Breast epithelium (tissue), 4 donors: ENCODE data around the gene PHPT1. TPM values are rescaled to one million over a fixed set of nuclear protein-coding genes. Genes with fewer than 3 reads are reported as not detected.

ENCODE experiments used
- DNase-seq, 2 donors: peaks; one replicate each; pipeline ENCODE4 v3.0.0-alpha.2; 2019; ENCODE audit warnings: low spot score in 2 of 2
- H3K27ac ChIP-seq, 2 donors: fragments of 200-600 bp; sonication (generic) in 1 of 2; one replicate each; pipeline ENCODE4 v1.5.1; 2016 to 2019; ENCODE audit warnings: mild to moderate bottlenecking in 1 of 2
- H3K27me3 ChIP-seq, 2 donors: fragments of 200-600 bp; sonication (generic) in 1 of 2; one replicate each; pipeline versions ENCODE4 v1.5.1 to v1.6.0; 2017 to 2019; ENCODE audit warnings: control low read depth in 1 of 2, mild to moderate bottlenecking in 1 of 2
- H3K36me3 ChIP-seq: fragments of 200-600 bp; one replicate; pipeline ENCODE4 v1.5.1; 2019
- H3K4me1 ChIP-seq, 2 donors: fragments of 200-600 bp; sonication (generic); one replicate each; pipeline ENCODE4 v1.5.1; 2016 to 2019; ENCODE audit warnings: control low read depth in 1 of 2
- H3K4me3 ChIP-seq, 3 donors: fragments of 200-600 bp; sonication (generic); 1 replicate in 2 of 3; 2 replicates in 1 of 3; pipeline ENCODE4 v1.5.1; 2016 to 2019; ENCODE audit warnings: mild to moderate bottlenecking in 3 of 3, moderate library complexity in 2 of 3
- H3K9me3 ChIP-seq, 2 donors: fragments of 200-600 bp; sonication (generic) in 1 of 2; one replicate each; pipeline ENCODE4 v1.5.1; 2016 to 2019; ENCODE audit warnings: control low read depth in 1 of 2
- CTCF ChIP-seq, 3 donors: fragments of 450-650 bp; IDR thresholded peaks; one replicate each; pipeline ENCODE4 v1.5.1; 2016 to 2017; ENCODE audit warnings: antibody characterized with exemption in 3 of 3, mild to moderate bottlenecking in 3 of 3, moderate library complexity in 3 of 3
- POLR2A ChIP-seq: fragments of 450-650 bp; IDR thresholded peaks from one replicate; pipeline ENCODE4 v1.6.1; 2016; ENCODE audit warnings: antibody characterized with exemption, mild to moderate bottlenecking, moderate library complexity
- POLR2AphosphoS5 ChIP-seq, 3 donors: sonication (generic); formaldehyde crosslinking; IDR thresholded peaks; one replicate each; pipeline ENCODE4 v1.6.1; 2017; ENCODE audit warnings: antibody characterized with exemption in 3 of 3
- intact Hi-C: fragments of 100-400 bp; cut with DNase I; formaldehyde crosslinking; loops from one replicate; pipeline ENCODE4 v1.15.1; 2023; ENCODE audit warnings: low total_unique reads
- total RNA-seq, 3 donors: library from RNA; depleted of rRNA; stranded (reverse); fragments of >200 nt; gene quantifications; one replicate each; pipeline ENCODE4 v1.1.0, GENCODE V29; 2016

PHPT1 gene
- total RNA-seq, 3 donors from 2014 or later, result 43.2 to 70.8 (median 52.5) TPM

- Histone ChIP-seq H3K27me3 (no peaks in the 10 kb centered on the region), H3K36me3 (no peaks in the 10 kb centered on the region), H3K4me3 (no peak overlapping the region), H3K4me1 (peaks cover 11 to 23% of the 10 kb centered on the region in 2 donors), H3K27ac (no peak overlapping the region), H3K9me3 (no peaks in the 10 kb centered on the region)
- intact Hi-C loops, result no loop called here
- no peak for DNase-seq
- TF ChIP-seq POLR2A (no peak), POLR2AphosphoS5 (IDR thresholded peaks at IDR 0.05) (no peak), CTCF (IDR thresholded peaks at IDR 0.05) (no peak)
Observed at GRCh38 chr9:136898483-136899100, 49.4 kb downstream of the PHPT1 start.

- no peak overlapping the region for H3K4me3 ChIP-seq
- intact Hi-C loops, result no loop called here
- H3K27ac ChIP-seq, result peak overlapping the region in 1 of 2 donors; percentile 91
- H3K27me3 ChIP-seq, result no peaks in the 10 kb centered on the region
- DNase-seq, result no peak
- H3K9me3 ChIP-seq, result no peaks in the 10 kb centered on the region
- TF ChIP-seq POLR2A (no peak), CTCF (IDR thresholded peaks at IDR 0.05) (no peak), POLR2AphosphoS5 (IDR thresholded peaks at IDR 0.05) (no peak)
- peaks cover 11 to 23% of the 10 kb centered on the region in 2 donors for H3K4me1 ChIP-seq
- no peaks in the 10 kb centered on the region for H3K36me3 ChIP-seq
Observed at GRCh38 chr9:136899196-136899595, 50.0 kb downstream of the PHPT1 start.

GRCh38 chr9:136900556-136900955 lies 51.3 kb downstream of the PHPT1 start:
- H3K4me3 ChIP-seq, result no peak overlapping the region
- H3K36me3 ChIP-seq, result no peaks in the 10 kb centered on the region
- H3K27me3 ChIP-seq, result no peaks in the 10 kb centered on the region
- intact Hi-C loops, result no loop called here
- H3K27ac ChIP-seq, result peak overlapping the region; percentile 91 to 93
- H3K9me3 ChIP-seq, result no peaks in the 10 kb centered on the region
- no peak for DNase-seq
- H3K4me1 ChIP-seq, result peaks cover 11 to 23% of the 10 kb centered on the region in 2 donors
- TF ChIP-seq CTCF (IDR thresholded peaks at IDR 0.05) (no peak), POLR2A (no peak), POLR2AphosphoS5 (IDR thresholded peaks at IDR 0.05) (no peak)

Other genes starting within 250 kb of the PHPT1 start
- 100 to 1,000 TPM in 1 of 3 donors, 10 to 100 TPM in 2; 48.9 to 138 (median 53.4) TPM for gene EGFL7, start 186.5 kb upstream of the PHPT1 start, total RNA-seq
- 100 to 1,000 TPM; 106 to 551 (median 110) TPM for gene AGPAT2, start 162.0 kb upstream of the PHPT1 start, total RNA-seq
- 1 to 10 TPM; 4.8 to 8.2 (median 5.6) TPM for gene DIPK1B, start 136.8 kb upstream of the PHPT1 start, total RNA-seq
- gene LCN10, start 106.5 kb upstream of the PHPT1 start, total RNA-seq, result 1 to 10 TPM in 2 of 3 donors, under 1 TPM in 1; 0.73 to 6.9 (median 6.7) TPM
- gene LCN6, start 100.9 kb upstream of the PHPT1 start, total RNA-seq, result 10 to 100 TPM in 1 of 3 donors, 1 to 10 TPM in 2; 4.1 to 12.2 (median 9.5) TPM
- gene LCN8, start 91.2 kb upstream of the PHPT1 start, total RNA-seq, result not detected
- gene LCN15, start 84.9 kb upstream of the PHPT1 start, total RNA-seq, result not detected
- 100 to 1,000 TPM in 2 of 3 donors, 10 to 100 TPM in 1; 85.8 to 121 (median 103) TPM for gene TMEM141, start 58.1 kb upstream of the PHPT1 start, total RNA-seq
- gene CCDC183, start 53.1 kb upstream of the PHPT1 start, total RNA-seq, result 1 to 10 TPM in 2 of 3 donors, under 1 TPM in 1; 0.64 to 5.7 (median 5.6) TPM
- 10 to 100 TPM; 38.2 to 51.5 (median 41.3) TPM for gene RABL6, start 41.5 kb upstream of the PHPT1 start, total RNA-seq
- 1 to 10 TPM; 1.0 to 2.3 (median 1.1) TPM for gene AJM1, start 6.9 kb upstream of the PHPT1 start, total RNA-seq
- 1 to 10 TPM in 2 of 3 donors, under 1 TPM in 1; 0.64 to 5.6 (median 3.4) TPM for gene MAMDC4, start 2.9 kb downstream of the PHPT1 start, total RNA-seq
- gene EDF1, start 16.9 kb downstream of the PHPT1 start, total RNA-seq, result 100 to 1,000 TPM; 334 to 365 (median 365) TPM
- gene TRAF2, start 37.1 kb downstream of the PHPT1 start, total RNA-seq, result 1 to 10 TPM; 3.4 to 8.9 (median 8.5) TPM
- gene FBXW5, start 95.3 kb downstream of the PHPT1 start, total RNA-seq, result 100 to 1,000 TPM; 103 to 183 (median 126) TPM
- not detected for gene C8G, start 95.8 kb downstream of the PHPT1 start, total RNA-seq
- 1 to 10 TPM in 2 of 3 donors, not detected in 1; 1.8 to 5.6 TPM for gene LCN12, start 102.9 kb downstream of the PHPT1 start, total RNA-seq
- 10 to 100 TPM; 46.7 to 72.6 (median 48.2) TPM for gene PTGDS, start 128.1 kb downstream of the PHPT1 start, total RNA-seq
- gene LCNL1, start 133.6 kb downstream of the PHPT1 start, total RNA-seq, result under 1 TPM in 2 of 3 donors, not detected in 1; 0.16 to 0.29 TPM
- gene PAXX, start 143.0 kb downstream of the PHPT1 start, total RNA-seq, result 10 to 100 TPM; 24.6 to 66.2 (median 49.2) TPM
- 1 to 10 TPM in 1 of 3 donors, under 1 TPM in 1, not detected in 1; 0.32 to 3.5 TPM for gene CLIC3, start 147.2 kb downstream of the PHPT1 start, total RNA-seq
- 10 to 100 TPM; 17.0 to 30.6 (median 18.9) TPM for gene ABCA2, start 178.8 kb downstream of the PHPT1 start, total RNA-seq
- gene FUT7, start 182.7 kb downstream of the PHPT1 start, total RNA-seq, result not detected
- 10 to 100 TPM; 21.9 to 63.9 (median 63.1) TPM for gene NPDC1, start 196.8 kb downstream of the PHPT1 start, total RNA-seq
- gene ENTPD2, start 204.7 kb downstream of the PHPT1 start, total RNA-seq, result 1 to 10 TPM in 2 of 3 donors, under 1 TPM in 1; 0.16 to 6.7 (median 3.6) TPM
- 1 to 10 TPM in 2 of 3 donors, under 1 TPM in 1; 0.96 to 2.9 (median 2.8) TPM for gene SAPCD2, start 221.1 kb downstream of the PHPT1 start, total RNA-seq
- 10 to 100 TPM in 1 of 3 donors, 1 to 10 TPM in 2; 6.7 to 12.0 (median 6.9) TPM for gene UAP1L1, start 228.1 kb downstream of the PHPT1 start, total RNA-seq
- 10 to 100 TPM; 50.1 to 62.8 (median 50.8) TPM for gene MAN1B1, start 237.6 kb downstream of the PHPT1 start, total RNA-seq